ENCODE data around the gene SMIM5. TPM values are rescaled to one million over a fixed set of nuclear protein-coding genes. Genes with fewer than 3 reads are reported as not detected.

Gene SMIM5
- total and polyA plus RNA-seq, 2 of the 13 experiments (the other 11 are each of a cell fraction or from before 2014, with no cell fraction given) = not detected

- peak; percentile 90 for TF ChIP-seq CTCF (CRISPR knock-in tag; IDR thresholded peaks at IDR 0.05)
Observed at GRCh38 chr17:75652934-75653549, 19.8 kb downstream of the SMIM5 start (continued).

- Histone ChIP-seq H3K9me3 (ENCODE audit: low read length) (no peaks in the 10 kb centered on the region), H3K27me3 (ENCODE audit: control insufficient read depth in 1 of 2, insufficient read depth in 2 of 2, low read length in 2 of 2) (no peaks in the 10 kb centered on the region), H4K20me1 (ENCODE audit: insufficient read depth, low read length) (no peaks in the 10 kb centered on the region), H3K4me3 (replicated peaks in 1 of 3; ENCODE audit: insufficient read depth in 1 of 3, low read depth in 2 of 3, low read length in 3 of 3) (no peak overlapping the region), H3K4me2 (ENCODE audit: low read depth, low read length) (no peak overlapping the region), H3K27ac (ENCODE audit: extremely low read length, insufficient read depth, low read length) (no peak overlapping the region), H3K79me2 (ENCODE audit: insufficient read depth, low read length) (no peaks in the 10 kb centered on the region), H3K9ac (ENCODE audit: insufficient read depth, low read depth, low read length) (no peak overlapping the region), H3K4me1 (ENCODE audit: insufficient read depth, low read length) (peaks cover 4% of the 10 kb centered on the region; the same call in 1 of the 2 replicates), H2AFZ (ENCODE audit: low read length) (no peak overlapping the region), H3K36me3 (replicated peaks in 1 of 2; ENCODE audit: control insufficient read depth in 1 of 2, insufficient read depth in 2 of 2, low read length in 2 of 2) (peaks cover 22 to 42% of the 10 kb centered on the region in 2 experiments)
- intact Hi-C loops (cut with micrococcal nuclease; ENCODE audit: unreplicated experiment) = no loop called here
- no TSS peak for BruUV-seq (replicated peaks)
- CTCF ChIA-PET (ENCODE audit: low intra/inter-chr PET ratio, low total read pairs) = interaction anchor here (1.3 to 2.5 kb wide), 3 partner anchors 21 to 94 kb away, joined by 5 to 28 read pairs (median 6); partner anchors contain the start of gene SMIM5
- POLR2A ChIA-PET = interaction anchor here (1.1 to 3.9 kb wide), 3 partner anchors 8 to 126 kb away, joined by 5 to 21 read pairs (median 7); partner anchors contain the start of genes RECQL5 and SAP30BP
- FAIRE-seq (no peak), DNase-seq (ENCODE audit: low spot score) (no peak), ATAC-seq (no peak)
- in situ Hi-C loops (cut with HindIII; ENCODE audit: extremely low pct_ligation_motif_present, low pct_unique_long_range_greater_than_20kb) = no loop called here
- 90% methylated on average over 2 of the region's 2 CpGs for WGBS (ENCODE audit: low lambda C conversion rate)
- TF ChIP-seq RNF2 (conservative IDR thresholded peaks at IDR 0.05; ENCODE audit: low read depth) (no peak), BRD4 (CRISPR knock-in tag; IDR thresholded peaks at IDR 0.05) (no peak), ZNF432 (CRISPR knock-in tag; IDR thresholded peaks at IDR 0.05; ENCODE audit: borderline replicate concordance) (no peak), TCF12 (IDR thresholded peaks at IDR 0.05) (no peak), TCF12 (CRISPR knock-in tag; IDR thresholded peaks at IDR 0.05) (no peak), ZNF354B (CRISPR knock-in tag; IDR thresholded peaks at IDR 0.05) (no peak), E2F2 (CRISPR knock-in tag; IDR thresholded peaks at IDR 0.05; ENCODE audit: borderline replicate concordance) (no peak), AKNA (CRISPR knock-in tag; IDR thresholded peaks at IDR 0.05; ENCODE audit: borderline replicate concordance) (no peak), SIX1 (CRISPR knock-in tag; IDR thresholded peaks at IDR 0.05; ENCODE audit: borderline replicate concordance) (no peak), KLF12 (CRISPR knock-in tag; IDR thresholded peaks at IDR 0.05; ENCODE audit: borderline replicate concordance) (no peak), AGO2 (optimal IDR thresholded peaks at IDR 0.05; ENCODE audit: low read depth, low read length) (no peak), CTCF (CRISPR knock-in tag; IDR thresholded peaks at IDR 0.05) (peak; percentile 20; the same call in 1 of the 2 replicates)
Observed at GRCh38 chr17:75654176-75654575, 20.9 kb downstream of the SMIM5 start.

Data from HepG2 (cell line).